Spleen (tissue), 11 donors: ENCODE data around the gene FBLN5. TPM values are rescaled to one million over a fixed set of nuclear protein-coding genes. Genes with fewer than 3 reads are reported as not detected.
A peak's percentile ranks its signal among the peaks of the same experiment; 100 is the strongest.

Experiments used
- DNase-seq: peaks from one replicate; pipeline ENCODE4 v3.0.0-alpha.2; 2020
- H3K27ac ChIP-seq, 8 donors: fragments of 200-600 bp; sonication (generic) in 7 of 8; 1 replicate in 4 of 8; 2 replicates in 4 of 8; pipeline versions ENCODE4 v1.5.0 to v1.8.0; 2016 to 2021; ENCODE audit warnings: inconsistent platforms in 4 of 8, mild to moderate bottlenecking in 4 of 8, moderate library complexity in 1 of 8
- H3K27me3 ChIP-seq, 7 donors: fragments of 200-600 bp; sonication (generic) in 6 of 7; replicated peaks in 1 of 7; 1 replicate in 4 of 7; 2 replicates in 3 of 7; pipeline versions ENCODE4 v1.5.0 to v1.8.0; 2016 to 2021; ENCODE audit warnings: inconsistent platforms in 3 of 7, mild to moderate bottlenecking in 1 of 7
- H3K36me3 ChIP-seq, 6 donors: fragments of 200-600 bp; sonication (generic) in 5 of 6; 1 replicate in 4 of 6; 2 replicates in 2 of 6; pipeline versions ENCODE4 v1.5.0 to v1.8.0; 2016 to 2021; ENCODE audit warnings: inconsistent platforms in 2 of 6
- H3K4me1 ChIP-seq, 6 donors: fragments of 200-600 bp; sonication (generic) in 5 of 6; 1 replicate in 3 of 6; 2 replicates in 3 of 6; pipeline versions ENCODE4 v1.5.0 to v1.8.0; 2016 to 2021; ENCODE audit warnings: inconsistent platforms in 3 of 6
- H3K4me3 ChIP-seq, 8 donors: fragments of 200-600 bp; sonication (generic) in 7 of 8; 1 replicate in 4 of 8; 2 replicates in 4 of 8; pipeline versions ENCODE4 v1.5.0 to v1.8.0; 2016 to 2021; ENCODE audit warnings: inconsistent platforms in 4 of 8, mild to moderate bottlenecking in 4 of 8, moderate library complexity in 2 of 8
- H3K9me3 ChIP-seq, 8 donors: fragments of 200-600 bp; sonication (generic) in 7 of 8; 1 replicate in 4 of 8; 2 replicates in 4 of 8; pipeline versions ENCODE4 v1.5.0 to v1.8.0; 2016 to 2021; ENCODE audit warnings: inconsistent platforms in 4 of 8
- POLR2A ChIP-seq, 3 donors: fragments of 450-650 bp; IDR thresholded peaks; one replicate each; pipeline ENCODE4 v1.5.1; 2017; ENCODE audit warnings: antibody characterized with exemption in 3 of 3, mild to moderate bottlenecking in 1 of 3
- POLR2AphosphoS5 ChIP-seq, 3 donors: sonication (generic); formaldehyde crosslinking; IDR thresholded peaks; one replicate each; pipeline ENCODE4 v1.5.1; 2017; ENCODE audit warnings: antibody characterized with exemption in 3 of 3
- WGBS, 5 donors: extraction: QIAGEN DNeasy Blood & Tissue Kit in 3 of 5; methylation state at CpG; one replicate each; pipeline versions ENCODE4 v1.1.5 to v1.1.7; 2013 to 2018; 5-methylcytosine and 5-hydroxymethylcytosine counted together
- intact Hi-C: fragments of 100-400 bp; cut with DNase I; formaldehyde crosslinking; loops from one replicate; pipeline ENCODE4 v1.15.0; 2023; ENCODE audit warnings: low total_unique reads
- polyA plus RNA-seq, 3 donors: library from polyadenylated mRNA; stranded (reverse); fragments of 200-250 nt; gene quantifications; one replicate each; pipeline ENCODE4 v1.2.1, GENCODE V29; 2013
- total RNA-seq, 7 donors: library from RNA; depleted of rRNA in 3 of 7; stranded (reverse); fragments of >200 nt in 3 of 7; fragmentation: NEBNext Ultra II Directional in 4 of 7; extraction: Animal tissue kit (Norgen Biotek cat#: 25700) in 4 of 7; gene quantifications; one replicate each; pipeline versions ENCODE4 v1.1.0 to v1.2.1, GENCODE V29; 2016 to 2021
- TF ChIP-seq, protein P1 (sequence below), 11 experiments: fragments of 200-600 bp in 7 of 11; fragments of 450-650 bp in 4 of 11; sonication (generic) in 4 of 11; IDR thresholded peaks in 8 of 11; conservative IDR thresholded peaks in 3 of 11; 1 replicate in 7 of 11; 2 replicates in 4 of 11; pipeline versions ENCODE4 v1.4.0 to v1.8.0; 2016 to 2021; ENCODE audit warnings: antibody characterized with exemption in 11 of 11, inconsistent platforms in 4 of 11, mild to moderate bottlenecking in 1 of 11
- donor health status: healthy with polysubstance abuse.
- donor health status: DM: no; HTN: no; CAD: no; lungs with moderate emphysema.
- donor health status: DM: no; HTN: no; CAD: no.
- donor health status: Bipolar disorder and iron deficiency.
- donor health status: healthy.
- donor health status: DM: no; HTN: no; CAD: no.
- donor health status: DM: yes; HTN: yes; CAD: no.

FBLN5 gene
- total and polyA plus RNA-seq, 10 donors: 26.4 to 396 (median 102) TPM

GRCh38 chr14:91942128-91942527 is 5.4 kb downstream of the FBLN5 start:
- TF ChIP-seq POLR2A (IDR thresholded peaks at IDR 0.05): no peak
- TF ChIP-seq, protein P1, sequence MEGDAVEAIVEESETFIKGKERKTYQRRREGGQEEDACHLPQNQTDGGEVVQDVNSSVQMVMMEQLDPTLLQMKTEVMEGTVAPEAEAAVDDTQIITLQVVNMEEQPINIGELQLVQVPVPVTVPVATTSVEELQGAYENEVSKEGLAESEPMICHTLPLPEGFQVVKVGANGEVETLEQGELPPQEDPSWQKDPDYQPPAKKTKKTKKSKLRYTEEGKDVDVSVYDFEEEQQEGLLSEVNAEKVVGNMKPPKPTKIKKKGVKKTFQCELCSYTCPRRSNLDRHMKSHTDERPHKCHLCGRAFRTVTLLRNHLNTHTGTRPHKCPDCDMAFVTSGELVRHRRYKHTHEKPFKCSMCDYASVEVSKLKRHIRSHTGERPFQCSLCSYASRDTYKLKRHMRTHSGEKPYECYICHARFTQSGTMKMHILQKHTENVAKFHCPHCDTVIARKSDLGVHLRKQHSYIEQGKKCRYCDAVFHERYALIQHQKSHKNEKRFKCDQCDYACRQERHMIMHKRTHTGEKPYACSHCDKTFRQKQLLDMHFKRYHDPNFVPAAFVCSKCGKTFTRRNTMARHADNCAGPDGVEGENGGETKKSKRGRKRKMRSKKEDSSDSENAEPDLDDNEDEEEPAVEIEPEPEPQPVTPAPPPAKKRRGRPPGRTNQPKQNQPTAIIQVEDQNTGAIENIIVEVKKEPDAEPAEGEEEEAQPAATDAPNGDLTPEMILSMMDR (IDR thresholded peaks at IDR 0.05 in 8 of 11, conservative IDR thresholded peaks at IDR 0.05 in 3 of 11): no peak
- TF ChIP-seq POLR2AphosphoS5 (IDR thresholded peaks at IDR 0.05): no peak
- intact Hi-C loops: no loop called here
- H3K27ac ChIP-seq: peak overlapping the region in 1 of 8 donors; percentile 31
- no peak overlapping the region for H3K4me3 ChIP-seq
- H3K9me3 ChIP-seq: no peaks in the 10 kb centered on the region
- no peak for DNase-seq
- peaks cover 0 to 40% (median 12%) of the 10 kb centered on the region in 7 donors for H3K27me3 ChIP-seq
- peaks cover 0 to 23% (median 0%) of the 10 kb centered on the region in 6 donors for H3K36me3 ChIP-seq
- peaks cover 7 to 42% (median 14%) of the 10 kb centered on the region in 6 donors for H3K4me1 ChIP-seq
- 2 to 38% (median 10%) methylated on average over 1 of the region's 1 CpG for WGBS, 5 donors

DNA sequence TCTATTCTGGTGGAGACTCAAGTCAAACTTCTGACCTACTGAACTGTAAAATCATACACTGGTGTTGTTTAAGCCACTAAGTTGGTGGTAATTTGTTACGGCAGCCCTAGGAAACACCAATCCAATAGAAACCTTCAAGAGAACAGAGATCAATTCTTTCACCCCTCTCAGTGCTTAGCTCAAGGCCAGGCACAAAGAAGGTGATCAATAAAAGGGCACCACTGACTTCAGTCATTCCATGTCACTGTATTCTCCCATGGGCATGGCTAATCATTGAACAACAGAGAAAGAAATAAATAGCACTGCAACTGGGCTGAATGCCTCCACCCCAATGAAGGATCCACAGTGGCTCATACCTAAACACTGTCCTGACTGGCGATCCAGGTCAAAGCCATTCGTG is 7.3 kb downstream of the FBLN5 start:
- H3K27me3 ChIP-seq: peaks cover 0 to 21% (median 0%) of the 10 kb centered on the region in 7 donors
- H3K27ac ChIP-seq: no peak overlapping the region
- peaks cover 0 to 36% (median 0%) of the 10 kb centered on the region in 6 donors for H3K36me3 ChIP-seq
- intact Hi-C loops: no loop called here
- H3K4me1 ChIP-seq: peaks cover 0 to 25% (median 7%) of the 10 kb centered on the region in 6 donors
- TF ChIP-seq POLR2AphosphoS5 (IDR thresholded peaks at IDR 0.05): no peak
- TF ChIP-seq, protein P1 (IDR thresholded peaks at IDR 0.05 in 8 of 11, conservative IDR thresholded peaks at IDR 0.05 in 3 of 11): no peak
- no peak for TF ChIP-seq POLR2A (IDR thresholded peaks at IDR 0.05)
- no peaks in the 10 kb centered on the region for H3K9me3 ChIP-seq
- WGBS, 5 donors: 82 to 93% (median 90%) methylated on average over 3 of the region's 3 CpGs
- no peak overlapping the region for H3K4me3 ChIP-seq
- no peak for DNase-seq

DNA sequence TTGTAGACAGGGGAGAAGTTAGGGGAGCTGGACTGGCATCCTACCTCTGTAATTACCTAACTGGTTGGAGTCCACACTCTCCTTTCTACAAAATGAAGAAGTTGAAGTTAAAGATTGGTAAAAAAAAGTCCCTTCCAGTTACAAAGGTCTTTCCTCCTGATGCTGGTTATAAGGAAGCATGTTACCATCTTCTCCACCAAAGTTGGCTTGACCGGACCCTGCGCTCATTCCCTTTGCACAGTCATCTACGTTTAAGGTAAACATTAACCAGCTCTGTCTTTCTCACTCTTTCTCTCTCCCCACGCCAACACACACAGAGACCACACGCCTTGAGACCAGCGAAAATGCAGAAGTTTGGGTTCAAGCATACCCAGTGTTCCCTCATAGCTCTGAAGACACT is 11.9 kb downstream of the FBLN5 start:
- Histone ChIP-seq H3K36me3 (peaks cover 0 to 50% (median 0%) of the 10 kb centered on the region in 6 donors), H3K4me1 (no peaks in the 10 kb centered on the region), H3K27me3 (no peaks in the 10 kb centered on the region), H3K4me3 (no peak overlapping the region), H3K27ac (peak overlapping the region in 2 of 8 donors; percentile 31 to 32), H3K9me3 (no peaks in the 10 kb centered on the region)
- TF ChIP-seq POLR2A (IDR thresholded peaks at IDR 0.05): no peak
- TF ChIP-seq, protein P1 (IDR thresholded peaks at IDR 0.05 in 8 of 11, conservative IDR thresholded peaks at IDR 0.05 in 3 of 11): no peak
- TF ChIP-seq POLR2AphosphoS5 (IDR thresholded peaks at IDR 0.05): no peak
- intact Hi-C loops: no loop called here
- WGBS, 5 donors: 83 to 91% (median 84%) methylated on average over 6 of the region's 6 CpGs
- DNase-seq: no peak

DNA sequence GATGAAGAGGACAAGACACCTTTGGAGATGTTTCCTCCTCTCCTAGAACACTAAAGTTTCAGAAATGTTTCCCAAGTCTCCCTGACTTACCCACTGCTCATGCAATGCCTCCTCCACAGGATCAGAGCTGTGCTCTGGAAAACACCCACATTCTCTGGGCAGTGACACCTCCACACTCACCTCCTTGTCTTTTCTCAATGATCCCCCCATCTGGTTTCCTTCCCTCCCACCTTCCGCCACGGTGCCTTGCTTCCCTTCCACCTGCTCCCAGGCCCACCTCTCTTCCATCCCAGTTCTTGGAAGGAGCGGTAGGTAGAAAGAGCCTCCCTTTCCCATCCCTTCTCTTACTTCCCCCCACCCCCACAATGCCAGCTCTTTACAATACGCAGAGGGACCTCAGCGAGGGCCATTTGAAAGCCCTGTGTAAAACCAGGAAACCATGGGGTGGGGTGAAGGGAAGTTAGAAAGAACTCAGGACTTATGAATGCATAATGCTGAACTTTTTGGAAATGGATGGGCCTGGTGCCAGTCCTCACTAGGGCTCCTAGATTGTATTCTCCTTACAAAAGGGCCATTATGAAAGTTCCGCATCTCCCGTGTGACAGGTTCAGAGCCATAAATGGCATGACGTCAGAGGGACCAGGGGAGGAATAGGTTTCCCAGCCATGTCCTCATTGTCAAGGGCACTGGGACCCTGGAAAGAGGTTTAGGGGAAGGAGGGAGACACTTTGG is 12.8 kb downstream of the FBLN5 start:
- Histone ChIP-seq H3K36me3 (peaks cover 0 to 42% (median 0%) of the 10 kb centered on the region in 6 donors), H3K9me3 (no peaks in the 10 kb centered on the region), H3K27me3 (no peaks in the 10 kb centered on the region), H3K4me1 (peaks cover 0 to 6% (median 0%) of the 10 kb centered on the region in 6 donors), H3K4me3 (no peak overlapping the region), H3K27ac (peak overlapping the region in 2 of 8 donors; percentile 13 to 32)
- no peak for DNase-seq
- intact Hi-C loops: no loop called here
- TF ChIP-seq POLR2AphosphoS5 (IDR thresholded peaks at IDR 0.05) (no peak), POLR2A (IDR thresholded peaks at IDR 0.05) (no peak)
- TF ChIP-seq, protein P1 (IDR thresholded peaks at IDR 0.05 in 8 of 11, conservative IDR thresholded peaks at IDR 0.05 in 3 of 11): no peak
- WGBS, 5 donors: 74 to 86% (median 83%) methylated on average over 8 of the region's 8 CpGs
